OCI-LY7 (cell line): Measurements from ENCODE around the gene POGLUT3. TPM values are rescaled to one million over a fixed set of nuclear protein-coding genes. Genes with fewer than 3 reads are reported as not detected.

Experiments used
- BruUV-seq: library from RNA; stranded (reverse); fragments of 400-500 nt; replicated peaks from 2 replicates; lab custom pipeline; 2021; lab: Mats Ljungman, UMichigan
- CTCF ChIA-PET: fragments of 300-600 bp; sonication (Branson Sonifier 250); formaldehyde crosslinking; loops from one replicate; lab custom pipeline; 2022; ENCODE audit warnings: antibody characterized with exemption; ENCODE audit not compliant: unreplicated experiment; lab: Charles Lee
- POLR2A ChIA-PET: fragments of 300-600 bp; sonication (Branson Sonifier 250); formaldehyde crosslinking; loops from one replicate; lab custom pipeline; 2022; ENCODE audit warnings: antibody characterized with exemption; lab: Charles Lee
- DNase-seq: peaks from one replicate; pipeline ENCODE4 v3.0.0-alpha.2; 2015; ENCODE audit warnings: low spot score
- H2AFZ ChIP-seq: fragments of 200-600 bp; sonication (generic), shearing (Covaris generic); 2 replicates; pipeline ENCODE4 v1.6.1; 2014; ENCODE audit warnings: mild to moderate bottlenecking, antibody characterized with exemption, low read length, moderate library complexity
- H3K27ac ChIP-seq: fragments of 200-600 bp; sonication (generic); 2 replicates; pipeline ENCODE4 v1.5.1; 2014; ENCODE audit warnings: mixed run types, low read depth, mild to moderate bottlenecking, moderate library complexity, low read length, inconsistent platforms; ENCODE audit not compliant: poor library complexity, severe bottlenecking
- H3K36me3 ChIP-seq: fragments of 200-600 bp; sonication (generic); 2 replicates; pipeline ENCODE4 v1.6.1; 2014; ENCODE audit warnings: mild to moderate bottlenecking, antibody characterized with exemption, low read length, moderate library complexity, mixed read lengths; ENCODE audit not compliant: insufficient read depth
- H3K4me1 ChIP-seq: fragments of 200-600 bp; sonication (generic); 2 replicates; pipeline ENCODE4 v1.5.1; 2014; ENCODE audit warnings: mild to moderate bottlenecking, low read length; ENCODE audit not compliant: insufficient read depth, poor library complexity, severe bottlenecking
- H3K4me2 ChIP-seq: fragments of 200-600 bp; sonication (generic); 2 replicates; pipeline ENCODE4 v1.6.1; 2014; ENCODE audit warnings: mild to moderate bottlenecking, low read length
- H3K4me3 ChIP-seq: fragments of 200-600 bp; sonication (generic); 2 replicates; pipeline ENCODE4 v1.5.1; 2014; ENCODE audit warnings: mild to moderate bottlenecking, low read depth, low read length; ENCODE audit not compliant: poor library complexity, severe bottlenecking
- H3K79me2 ChIP-seq: fragments of 200-600 bp; sonication (generic); 2 replicates; pipeline ENCODE4 v1.6.1; 2016; ENCODE audit warnings: low read depth, mild to moderate bottlenecking, low read length, moderate library complexity, mixed read lengths; ENCODE audit not compliant: insufficient read depth
- H3K9me2 ChIP-seq: fragments of 200-600 bp; sonication (generic); 2 replicates; pipeline ENCODE4 v1.6.1; 2016; ENCODE audit warnings: mild to moderate bottlenecking, low read length, mixed read lengths; ENCODE audit not compliant: insufficient read depth
- H3K9me3 ChIP-seq: fragments of 200-600 bp; sonication (generic); 2 replicates; pipeline ENCODE4 v1.6.1; 2014; ENCODE audit warnings: mild to moderate bottlenecking, mixed run types, low read length, mixed read lengths
- H4K20me1 ChIP-seq: fragments of 200-600 bp; sonication (generic); 2 replicates; pipeline ENCODE4 v1.6.1; 2014; ENCODE audit warnings: mild to moderate bottlenecking, antibody characterized with exemption, low read length, moderate library complexity, mixed read lengths; ENCODE audit not compliant: insufficient read depth
- EZH2phosphoT487 ChIP-seq: fragments of 200-600 bp; sonication (generic); IDR thresholded peaks from 2 replicates; pipeline ENCODE4 v1.6.1; 2018; ENCODE audit warnings: low read depth, borderline replicate concordance, mild to moderate bottlenecking, mixed run types, antibody characterized with exemption, low read length, moderate library complexity, mixed read lengths
- intact Hi-C: fragments of 100-400 bp; cut with micrococcal nuclease; formaldehyde crosslinking; loops from one replicate; pipeline ENCODE4 v1.10.0; 2022; ENCODE audit not compliant: unreplicated experiment
- total RNA-seq, 2 experiments: library from RNA; depleted of rRNA in 1 of 2; stranded (reverse); fragments of >200 nt in 1 of 2; shearing (Covaris generic) in 1 of 2; gene quantifications; 2 replicates each; pipeline ENCODE4 v1.2.3, GENCODE V29; 2014 to 2022
- TF ChIP-seq, protein P1 (sequence below): fragments of 200-600 bp; sonication (generic); conservative IDR thresholded peaks from 2 replicates; pipeline ENCODE4 v1.5.1; 2014; ENCODE audit warnings: mild to moderate bottlenecking, antibody characterized with exemption, low read length, moderate library complexity, mixed read lengths

POGLUT3 gene
- total RNA-seq, 2 experiments from 2014 or later: not detected

DNA sequence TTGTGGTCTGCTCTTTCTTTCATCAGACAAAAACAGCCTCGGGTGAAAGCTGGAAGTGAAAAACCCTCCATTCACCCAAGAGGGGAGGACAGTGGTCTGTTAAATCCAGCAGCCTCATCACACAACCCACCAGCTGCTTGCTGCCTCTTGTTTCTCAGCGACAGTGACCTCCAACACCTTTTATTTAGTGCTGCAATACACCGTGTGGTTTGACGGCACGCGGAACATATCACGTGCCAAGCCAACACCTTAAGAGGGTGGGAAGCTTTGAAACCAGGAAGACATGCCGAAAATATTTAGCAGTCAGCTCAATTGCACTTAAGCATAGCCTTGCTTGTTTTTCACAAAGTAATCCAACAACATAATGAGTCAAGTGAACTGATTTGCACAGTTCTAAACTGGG, 39.8 kb upstream of the POGLUT3 start:
- no TSS peak for BruUV-seq
- Histone ChIP-seq H3K9me2 (no peaks in the 10 kb centered on the region), H3K9me3 (no peaks in the 10 kb centered on the region), H3K4me2 (no peak overlapping the region), H3K4me3 (no peak overlapping the region), H3K27ac (no peak overlapping the region), H3K4me1 (no peaks in the 10 kb centered on the region), H3K79me2 (no peaks in the 10 kb centered on the region), H2AFZ (no peak overlapping the region), H3K36me3 (no peaks in the 10 kb centered on the region), H4K20me1 (no peaks in the 10 kb centered on the region)
- TF ChIP-seq EZH2phosphoT487: no peak
- TF ChIP-seq, protein P1, sequence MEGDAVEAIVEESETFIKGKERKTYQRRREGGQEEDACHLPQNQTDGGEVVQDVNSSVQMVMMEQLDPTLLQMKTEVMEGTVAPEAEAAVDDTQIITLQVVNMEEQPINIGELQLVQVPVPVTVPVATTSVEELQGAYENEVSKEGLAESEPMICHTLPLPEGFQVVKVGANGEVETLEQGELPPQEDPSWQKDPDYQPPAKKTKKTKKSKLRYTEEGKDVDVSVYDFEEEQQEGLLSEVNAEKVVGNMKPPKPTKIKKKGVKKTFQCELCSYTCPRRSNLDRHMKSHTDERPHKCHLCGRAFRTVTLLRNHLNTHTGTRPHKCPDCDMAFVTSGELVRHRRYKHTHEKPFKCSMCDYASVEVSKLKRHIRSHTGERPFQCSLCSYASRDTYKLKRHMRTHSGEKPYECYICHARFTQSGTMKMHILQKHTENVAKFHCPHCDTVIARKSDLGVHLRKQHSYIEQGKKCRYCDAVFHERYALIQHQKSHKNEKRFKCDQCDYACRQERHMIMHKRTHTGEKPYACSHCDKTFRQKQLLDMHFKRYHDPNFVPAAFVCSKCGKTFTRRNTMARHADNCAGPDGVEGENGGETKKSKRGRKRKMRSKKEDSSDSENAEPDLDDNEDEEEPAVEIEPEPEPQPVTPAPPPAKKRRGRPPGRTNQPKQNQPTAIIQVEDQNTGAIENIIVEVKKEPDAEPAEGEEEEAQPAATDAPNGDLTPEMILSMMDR: no peak
- ChIA-PET POLR2A (interaction anchor here (0.7 kb wide), 1 partner anchor 46 kb away, joined by 4 read pairs; no protein-coding TSS in a partner anchor), CTCF (interaction anchor here (1.1 kb wide), 1 partner anchor 14 kb away, joined by 3 read pairs; no protein-coding TSS in a partner anchor)
- intact Hi-C loops: no loop called here
- no peak for DNase-seq

DNA sequence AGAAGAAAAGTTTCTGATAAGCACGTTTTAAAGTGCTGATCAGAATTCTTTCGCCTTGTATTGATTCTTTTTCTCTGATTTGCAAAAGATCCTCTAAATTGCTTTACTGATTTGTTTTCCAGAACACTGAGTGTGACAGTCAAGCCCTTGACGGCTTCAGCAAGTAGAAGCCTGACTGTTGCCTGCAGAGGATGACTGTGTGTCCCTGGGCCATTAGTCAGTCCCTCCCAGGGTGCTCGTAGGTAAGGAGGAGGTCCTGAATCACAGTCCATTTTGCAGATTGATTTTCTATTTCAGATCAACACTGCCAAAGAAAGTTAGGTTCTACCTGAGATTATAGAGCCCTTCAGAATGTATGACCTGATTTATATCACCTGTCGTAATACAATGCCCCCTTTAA, 38.6 kb upstream of the POGLUT3 start:
- DNase-seq: no peak
- Histone ChIP-seq H2AFZ (no peak overlapping the region), H3K4me1 (no peaks in the 10 kb centered on the region), H3K27ac (no peak overlapping the region), H3K4me3 (no peak overlapping the region), H3K9me3 (no peaks in the 10 kb centered on the region), H3K4me2 (no peak overlapping the region), H3K79me2 (no peaks in the 10 kb centered on the region), H4K20me1 (no peaks in the 10 kb centered on the region), H3K36me3 (no peaks in the 10 kb centered on the region), H3K9me2 (no peaks in the 10 kb centered on the region)
- BruUV-seq: no TSS peak
- TF ChIP-seq, protein P1: no peak
- no peak for TF ChIP-seq EZH2phosphoT487
- intact Hi-C loops: no loop called here
- ChIA-PET CTCF (no interaction called here), POLR2A (interaction anchor here (0.6 kb wide), 1 partner anchor 84 kb away, joined by 3 read pairs; no protein-coding TSS in a partner anchor)

DNA sequence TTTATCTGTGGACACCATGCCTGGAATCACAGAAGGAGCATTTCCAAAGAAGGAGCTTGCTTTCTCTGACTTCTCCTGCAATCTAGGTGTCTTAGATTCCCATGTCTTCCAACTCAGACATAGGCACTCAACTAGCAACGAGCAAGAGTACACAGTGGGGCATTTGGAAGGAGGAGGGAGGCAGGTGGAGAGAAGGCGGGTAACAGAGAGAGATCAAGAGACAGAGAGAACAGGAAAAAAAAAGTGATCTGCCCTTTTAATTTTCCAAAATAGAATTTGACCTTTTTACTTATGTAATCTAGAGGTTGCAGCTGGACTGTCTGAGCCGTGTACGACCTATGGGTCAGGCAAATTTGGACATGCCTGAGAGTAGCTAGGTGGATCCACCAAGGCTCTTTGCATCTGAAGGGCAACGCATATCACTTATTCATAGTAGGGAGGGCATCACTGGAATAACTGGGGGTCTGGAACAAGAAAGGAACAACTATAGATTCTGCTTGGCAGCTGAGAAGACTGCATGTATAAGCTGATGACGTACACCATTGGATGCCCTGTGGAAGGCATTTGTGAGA, 37.3 kb upstream of the POGLUT3 start:
- ChIA-PET CTCF (no interaction called here), POLR2A (no interaction called here)
- Histone ChIP-seq H3K27ac (no peak overlapping the region), H3K36me3 (no peaks in the 10 kb centered on the region), H3K4me2 (no peak overlapping the region), H4K20me1 (no peaks in the 10 kb centered on the region), H3K4me3 (no peak overlapping the region), H2AFZ (no peak overlapping the region), H3K4me1 (no peaks in the 10 kb centered on the region), H3K9me3 (no peaks in the 10 kb centered on the region), H3K79me2 (no peaks in the 10 kb centered on the region), H3K9me2 (no peaks in the 10 kb centered on the region)
- intact Hi-C loops: no loop called here
- no peak for TF ChIP-seq EZH2phosphoT487
- TF ChIP-seq, protein P1: no peak
- no TSS peak for BruUV-seq
- DNase-seq: no peak
